Activated naive CD4-positive, alpha-beta T cell treated with anti-CD3 and anti-CD28 coated beads, Interleukin-2, amount 50 U/mL, for 72 hours (primary cell): ENCODE results near the gene MFN2. TPM values are rescaled to one million over a fixed set of nuclear protein-coding genes. Genes with fewer than 3 reads are reported as not detected.

Source experiments
- total RNA-seq, 2 donors: library from RNA; stranded (reverse); gene quantifications; one replicate each; pipeline ENCODE4 v1.2.3, GENCODE V29; 2022

Gene MFN2
- total RNA-seq, 2 donors from 2014 or later, result 54.9 to 62.3 TPM

Other genes with a start within 250 kb of the MFN2 start
- gene AGTRAP, start 244.3 kb upstream of the MFN2 start, total RNA-seq, result 10 to 100 TPM in 1 of 2 donors, 1 to 10 TPM in 1; 9.7 to 24.1 TPM
- gene C1orf167, start 218.3 kb upstream of the MFN2 start, total RNA-seq, result not detected
- gene MTHFR, start 174.5 kb upstream of the MFN2 start, total RNA-seq, result 10 to 100 TPM; 14.8 to 18.2 TPM
- 10 to 100 TPM; 14.8 to 16.6 TPM for gene CLCN6, start 174.3 kb upstream of the MFN2 start, total RNA-seq
- gene NPPA, start 132.7 kb upstream of the MFN2 start, total RNA-seq, result not detected
- gene NPPB, start 121.5 kb upstream of the MFN2 start, total RNA-seq, result not detected
- 10 to 100 TPM; 16.3 to 24.9 TPM for gene KIAA2013, start 54.0 kb upstream of the MFN2 start, total RNA-seq
- gene PLOD1, start 45.7 kb upstream of the MFN2 start, total RNA-seq, result 10 to 100 TPM; 17.9 to 32.8 TPM
- 10 to 100 TPM; 30.8 to 50.4 TPM for gene MIIP, start 39.1 kb downstream of the MFN2 start, total RNA-seq
- 10 to 100 TPM in 1 of 2 donors, under 1 TPM in 1; 0.84 to 41.5 TPM for gene TNFRSF8, start 82.9 kb downstream of the MFN2 start, total RNA-seq
- 100 to 1,000 TPM in 1 of 2 donors, 10 to 100 TPM in 1; 98.1 to 143 TPM for gene TNFRSF1B, start 186.5 kb downstream of the MFN2 start, total RNA-seq
- 10 to 100 TPM; 31.2 to 40.7 TPM for gene VPS13D, start 249.6 kb downstream of the MFN2 start, total RNA-seq